ENCODE results near the gene CFAP299. TPM values are rescaled to one million over a fixed set of nuclear protein-coding genes. Genes with fewer than 3 reads are reported as not detected.

CFAP299 gene
- total RNA-seq, 1 donor from 2014 or later = not detected

GRCh38 chr4:80500613-80501012 is 165.1 kb downstream of the CFAP299 start:
- no peak for DNase-seq (ENCODE audit: low read depth in 2 of 2)

- DNase-seq (ENCODE audit: low read depth in 2 of 2) = no peak
Measured at GRCh38 chr4:80507077-80507476, 171.5 kb downstream of the CFAP299 start.

DNA sequence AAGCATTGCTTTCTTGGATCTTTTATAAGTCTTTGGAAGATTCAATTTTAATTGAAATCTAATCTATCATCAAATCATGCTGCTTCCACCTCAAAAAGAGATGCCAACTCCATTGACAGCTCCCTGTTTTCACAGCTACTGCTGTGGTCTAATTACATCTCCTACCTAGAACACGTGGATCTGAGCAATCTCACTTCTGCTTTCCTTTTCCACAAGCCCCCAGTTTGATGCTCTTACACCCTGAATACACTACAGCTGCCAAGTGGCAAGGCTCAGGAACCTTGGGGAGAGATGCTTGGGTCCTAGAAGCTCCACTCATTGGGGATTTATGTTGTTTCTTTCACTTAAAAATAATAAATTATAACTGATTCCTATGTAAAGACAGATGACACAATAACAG is 172.0 kb downstream of the CFAP299 start:
- DNase-seq (ENCODE audit: low read depth in 2 of 2) = no peak

GRCh38 chr4:80515496-80515895 is 180.0 kb downstream of the CFAP299 start:
- DNase-seq (ENCODE audit: low read depth in 2 of 2) = no peak

DNA sequence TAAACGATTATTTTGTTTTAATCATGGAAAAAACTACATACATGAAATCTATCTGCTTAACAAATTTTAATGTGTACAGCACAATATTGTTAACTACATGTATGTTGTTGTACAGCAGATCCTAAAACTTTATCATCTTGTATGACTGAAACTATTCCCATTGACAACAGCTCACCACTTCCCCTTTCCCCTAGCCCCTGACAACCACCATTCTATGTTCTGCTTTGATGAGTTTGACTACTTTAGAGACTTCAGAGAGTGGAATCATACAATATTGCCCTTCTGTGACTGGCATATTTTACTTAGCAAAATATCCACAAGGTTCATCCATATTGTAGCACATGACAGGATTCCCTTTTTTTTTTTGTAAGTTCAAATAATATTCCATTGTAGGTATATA is 185.9 kb downstream of the CFAP299 start:
- no peak for DNase-seq (ENCODE audit: low read depth in 2 of 2)

GRCh38 chr4:80526697-80527096 is 191.2 kb downstream of the CFAP299 start:
- DNase-seq (ENCODE audit: low read depth in 2 of 2) = no peak

DNA sequence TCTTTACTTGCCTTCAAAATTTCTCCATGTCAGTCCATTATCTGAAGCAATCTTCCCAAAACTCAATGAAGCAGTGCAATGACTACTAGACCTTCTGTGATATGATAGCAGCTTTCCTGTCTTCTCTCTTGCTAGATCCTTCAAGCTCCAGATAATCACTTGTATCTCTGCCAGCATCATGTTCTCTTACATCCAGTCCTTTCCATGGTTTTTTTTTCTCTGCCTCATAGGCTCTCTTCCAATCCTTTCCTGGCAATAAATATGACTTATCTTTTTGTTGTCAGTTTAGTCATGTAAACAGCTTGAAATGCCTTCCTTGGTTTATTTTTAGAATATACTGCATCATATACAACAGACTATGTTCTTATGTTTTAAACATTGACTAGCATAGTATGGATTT is 193.5 kb downstream of the CFAP299 start:
- no peak for DNase-seq (ENCODE audit: low read depth in 2 of 2)

- DNase-seq (ENCODE audit: low read depth in 2 of 2) = no peak
Measured at GRCh38 chr4:80532674-80533333, 197.3 kb downstream of the CFAP299 start.

DNA sequence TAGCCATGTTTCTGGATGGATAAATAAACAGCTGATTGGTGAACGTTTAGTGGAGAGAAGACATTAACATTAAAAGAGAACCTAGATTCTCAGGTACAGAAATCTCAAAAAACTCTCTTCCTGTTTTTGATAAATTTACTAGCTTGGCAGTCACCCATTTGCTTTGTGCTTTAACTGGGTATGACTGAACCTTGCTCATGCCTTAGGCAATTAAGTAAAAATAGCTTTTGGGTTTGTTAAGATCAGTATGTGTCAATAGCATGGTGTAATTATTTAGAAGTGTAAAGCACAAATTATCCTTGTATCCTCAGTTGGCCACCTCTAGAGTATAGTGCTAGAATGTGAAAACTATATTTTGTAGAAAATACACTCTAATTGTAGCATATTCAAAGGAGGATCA is 200.0 kb downstream of the CFAP299 start:
- DNase-seq (ENCODE audit: low read depth in 2 of 2) = no peak

DNA sequence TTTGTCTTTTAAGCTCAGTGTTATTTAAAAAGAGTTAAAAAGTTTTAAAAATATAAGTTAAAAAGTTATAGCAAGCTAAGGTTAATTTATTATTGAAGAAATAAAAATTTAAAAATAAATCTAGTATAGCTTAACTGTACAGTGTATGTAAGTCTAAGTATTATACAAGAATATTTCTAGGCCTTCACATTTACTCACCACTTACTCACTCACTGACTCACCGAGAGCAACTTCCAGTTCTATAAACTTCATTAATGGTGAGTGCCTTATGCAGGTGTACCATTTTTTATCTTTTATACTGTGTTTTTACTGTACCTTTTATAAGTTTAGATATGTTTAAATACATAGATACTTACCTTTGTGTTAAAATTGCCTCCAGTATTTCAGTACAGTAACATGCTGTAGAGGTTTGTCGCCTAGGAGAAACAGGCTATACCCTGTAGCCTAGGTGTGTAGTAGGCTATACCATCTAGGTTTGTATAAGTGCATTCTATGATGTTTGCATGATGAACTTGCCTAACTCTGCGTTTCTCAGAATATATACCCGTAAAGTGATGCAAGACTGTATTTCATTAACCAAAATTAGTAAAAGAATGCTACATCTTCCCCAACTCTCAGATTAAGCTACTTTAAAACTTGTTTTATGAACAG is 202.9 kb downstream of the CFAP299 start:
- DNase-seq (ENCODE audit: low read depth in 2 of 2) = no peak

DNA sequence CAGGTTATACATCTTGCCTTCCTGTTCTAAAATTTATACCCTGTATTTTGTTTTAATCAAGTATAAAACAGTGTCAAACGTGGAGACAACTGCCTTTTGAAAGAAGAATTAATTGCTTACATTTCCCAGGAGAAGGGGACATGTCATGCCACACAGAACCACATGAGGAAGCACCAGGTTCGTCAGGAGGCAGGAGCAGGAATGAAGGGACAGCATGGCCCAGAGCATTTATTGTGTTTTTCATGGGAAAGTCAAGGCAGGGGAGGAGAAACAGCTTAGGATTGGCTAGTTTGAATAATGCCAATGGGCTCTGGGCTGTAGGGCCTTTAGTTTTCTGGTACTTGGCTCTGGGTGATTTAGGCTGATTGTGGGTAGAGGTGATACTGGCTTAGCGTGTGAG is 203.7 kb downstream of the CFAP299 start:
- no peak for DNase-seq (ENCODE audit: low read depth in 2 of 2)

DNA sequence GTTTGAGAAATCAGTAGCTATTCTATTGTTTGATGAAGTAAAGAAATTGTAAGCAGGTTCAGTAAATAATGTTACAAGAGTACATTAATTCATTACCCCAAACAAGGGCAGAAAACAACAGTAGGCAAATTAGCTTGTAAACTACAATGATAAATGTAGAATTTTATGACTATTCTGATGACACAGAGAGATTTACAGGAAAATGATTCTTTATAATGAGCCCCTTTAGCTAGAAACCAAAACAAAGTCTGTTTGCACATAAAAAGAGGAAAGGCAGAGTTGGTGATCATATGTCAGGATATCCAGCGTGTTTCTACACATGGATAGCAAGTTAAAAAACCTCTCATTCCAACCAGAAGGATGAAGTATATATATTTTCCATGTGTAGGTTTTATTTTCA is 204.8 kb downstream of the CFAP299 start:
- no peak for DNase-seq (ENCODE audit: low read depth in 2 of 2)

DNA sequence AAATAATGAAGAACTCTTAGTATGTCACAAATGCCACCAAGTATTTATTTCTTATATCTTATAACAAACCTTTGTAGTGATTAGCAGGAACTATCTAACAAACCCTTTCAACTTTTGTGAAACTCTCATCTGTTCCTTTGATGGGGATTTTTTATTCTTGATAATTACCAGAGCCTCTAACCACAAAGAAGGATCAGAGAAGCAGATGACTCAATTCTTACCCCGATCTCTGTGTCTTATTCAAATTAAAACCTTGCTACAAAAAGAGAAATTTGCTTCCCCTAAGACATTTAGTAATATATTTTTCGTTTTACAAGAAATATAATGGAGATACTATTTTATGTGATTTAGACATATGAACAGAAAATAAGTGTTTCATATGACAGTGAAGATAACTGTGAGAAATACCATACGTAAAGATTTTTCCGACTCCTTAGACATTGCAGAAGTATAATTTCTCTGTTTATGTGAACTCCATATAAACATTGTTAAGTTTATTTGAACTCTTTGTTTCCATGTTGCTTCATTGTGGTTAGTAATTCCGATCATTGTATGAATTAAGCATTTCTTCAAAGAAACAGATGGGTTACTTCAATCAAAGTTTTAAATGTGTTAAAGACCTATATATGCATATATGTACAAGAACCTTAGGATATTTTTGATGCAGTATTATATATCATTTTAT is 205.4 kb downstream of the CFAP299 start:
- DNase-seq (ENCODE audit: low read depth in 2 of 2) = no peak

GRCh38 chr4:80542747-80543146 is 207.2 kb downstream of the CFAP299 start:
- DNase-seq (ENCODE audit: low read depth in 2 of 2) = no peak

DNA sequence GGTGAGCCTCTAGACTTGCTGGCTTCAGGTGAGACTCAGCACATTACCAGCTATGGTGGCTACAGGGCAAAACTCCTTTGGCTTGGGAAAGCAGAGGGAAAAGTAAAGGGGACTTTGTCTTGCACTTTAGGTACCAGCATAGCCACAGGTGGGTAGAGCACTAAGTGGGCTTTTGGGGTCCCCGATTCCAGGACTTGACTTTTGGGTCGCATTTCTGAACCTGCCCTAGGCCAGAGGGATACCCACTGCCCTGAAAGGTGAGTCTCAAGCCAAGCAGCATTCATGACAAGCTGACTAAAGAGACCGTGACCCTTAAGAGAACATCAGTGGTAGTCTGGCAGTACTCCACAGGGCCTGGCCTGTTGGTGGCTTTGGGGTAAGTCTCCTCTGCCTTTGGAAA is 224.8 kb downstream of the CFAP299 start:
- no peak for DNase-seq (ENCODE audit: low read depth in 2 of 2)

- DNase-seq (ENCODE audit: low read depth in 2 of 2) = no peak
Measured at GRCh38 chr4:80566203-80566872, 230.8 kb downstream of the CFAP299 start.

DNA sequence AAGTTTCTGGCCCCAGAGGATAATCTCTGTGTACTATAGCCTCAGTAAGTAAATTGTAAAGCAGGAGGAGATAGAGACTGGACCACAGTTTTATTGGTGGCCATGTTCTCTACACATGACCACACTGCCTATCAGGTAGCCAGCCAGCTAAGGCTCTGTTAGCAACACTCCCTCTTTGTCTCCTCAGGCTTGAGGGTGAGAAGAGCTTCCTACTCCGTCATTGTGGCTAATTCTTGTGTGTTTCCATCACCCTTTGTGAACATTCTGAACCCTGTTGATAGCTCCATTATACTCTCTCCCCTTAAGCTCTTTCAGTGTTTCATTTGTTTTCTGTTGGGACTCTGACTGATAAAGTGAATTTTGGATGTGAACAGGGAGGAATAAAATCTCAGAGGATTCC is 233.4 kb downstream of the CFAP299 start:
- DNase-seq (ENCODE audit: low read depth in 2 of 2) = no peak

GRCh38 chr4:80576796-80577195 is 241.3 kb downstream of the CFAP299 start:
- no peak for DNase-seq (ENCODE audit: low read depth in 2 of 2)

- no peak for DNase-seq (ENCODE audit: low read depth in 2 of 2)
Measured at GRCh38 chr4:80578001-80578400, 242.5 kb downstream of the CFAP299 start.

DNA sequence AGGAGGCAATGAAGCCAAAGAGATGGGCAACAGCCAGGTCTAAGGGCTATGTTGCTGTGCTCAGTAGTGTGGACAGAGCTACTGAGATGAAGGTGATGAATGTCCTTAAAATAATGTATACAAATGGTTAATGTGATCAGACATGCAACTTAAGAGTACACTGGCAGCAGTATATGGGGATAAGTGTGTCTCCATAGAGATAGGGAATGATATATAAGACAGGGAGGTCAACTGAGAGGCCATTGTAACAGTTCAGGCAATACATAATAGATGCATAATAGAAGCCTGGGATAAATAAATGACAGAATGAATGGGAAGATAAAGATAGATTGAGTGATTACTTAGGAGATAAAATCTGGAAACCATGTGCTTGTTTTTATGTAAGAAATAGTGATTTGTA is 250.0 kb downstream of the CFAP299 start:
- no peak for DNase-seq (ENCODE audit: low read depth in 2 of 2)

DNA sequence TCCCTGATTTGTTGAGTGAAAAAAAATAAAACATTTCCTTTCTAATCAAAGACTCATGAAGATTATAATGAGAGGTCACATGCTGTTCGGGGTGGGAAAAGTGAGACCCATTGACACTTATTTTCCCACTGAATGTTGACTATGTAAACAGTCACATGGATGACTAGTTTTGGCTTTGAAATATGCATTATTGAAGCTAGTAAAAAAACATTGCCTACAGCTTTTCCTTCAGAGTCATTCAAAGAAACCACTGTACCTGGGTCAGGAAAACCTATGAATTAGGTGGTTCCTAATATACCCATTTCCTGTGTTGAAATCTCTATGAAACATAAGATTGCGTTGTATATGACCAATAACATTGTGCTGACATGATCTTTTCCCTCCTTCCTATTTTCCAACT is 251.2 kb downstream of the CFAP299 start:
- no peak for DNase-seq (ENCODE audit: low read depth in 2 of 2)

- DNase-seq (ENCODE audit: low read depth in 2 of 2) = no peak
Measured at GRCh38 chr4:80587871-80588385, 252.4 kb downstream of the CFAP299 start.

Measured in dermis microvascular lymphatic vessel endothelial cell (primary cell).